GM12801 (cell line): ENCODE data around the gene LCK.

Source experiments
- CTCF ChIP-seq: IDR thresholded peaks from one replicate; pipeline ENCODE4 v1.5.1; 2011; ENCODE audit warnings: control low read depth; ENCODE audit not compliant: insufficient read length; ENCODE audit errors: extremely low read depth

LCK gene

GRCh38 chr1:32334864-32335534 is 83.9 kb downstream of the LCK start:
- TF ChIP-seq CTCF: no peak

- TF ChIP-seq CTCF: no peak
Measured at GRCh38 chr1:32335535-32335789, 84.4 kb downstream of the LCK start.
